Peyer's patch (tissue), 4 donors: Measurements from ENCODE around the gene LRP10. TPM values are rescaled to one million over a fixed set of nuclear protein-coding genes. Genes with fewer than 3 reads are reported as not detected.
A peak's percentile ranks its signal among the peaks of the same experiment; 100 is the strongest.

Source experiments
- DNase-seq, 3 donors: peaks; one replicate each; pipeline ENCODE4 v3.0.0-alpha.2; 2017 to 2019
- H3K27ac ChIP-seq, 4 donors: fragments of 200-600 bp; sonication (generic); one replicate each; pipeline ENCODE4 v1.5.1; 2016 to 2019
- H3K27me3 ChIP-seq, 2 donors: fragments of 200-600 bp; sonication (generic); one replicate each; pipeline ENCODE4 v1.5.1; 2019
- H3K36me3 ChIP-seq, 3 donors: fragments of 200-600 bp; sonication (generic); one replicate each; pipeline ENCODE4 v1.5.1; 2016 to 2019
- H3K4me1 ChIP-seq, 4 donors: fragments of 200-600 bp; sonication (generic); one replicate each; pipeline ENCODE4 v1.5.1; 2016 to 2019
- H3K4me3 ChIP-seq, 4 donors: fragments of 200-600 bp; sonication (generic); 1 replicate in 3 of 4; 2 replicates in 1 of 4; pipeline ENCODE4 v1.5.1; 2016 to 2019; ENCODE audit warnings: mild to moderate bottlenecking in 1 of 4
- H3K9me3 ChIP-seq, 4 donors: fragments of 200-600 bp; sonication (generic); one replicate each; pipeline ENCODE4 v1.5.1; 2016 to 2019; ENCODE audit warnings: mild to moderate bottlenecking in 1 of 4
- CTCF ChIP-seq, 6 experiments: fragments of 450-650 bp in 4 of 6; fragments of 200-600 bp in 2 of 6; sonication (generic) in 1 of 6; IDR thresholded peaks; one replicate each; pipeline ENCODE4 v1.5.1; 2017 to 2019; ENCODE audit warnings: antibody characterized with exemption in 6 of 6, mild to moderate bottlenecking in 3 of 6, moderate library complexity in 1 of 6
- POLR2A ChIP-seq, 2 donors: fragments of 450-650 bp; IDR thresholded peaks; one replicate each; pipeline ENCODE4 v1.5.1; 2017; ENCODE audit warnings: antibody characterized with exemption in 2 of 2, mild to moderate bottlenecking in 2 of 2, moderate library complexity in 2 of 2
- total RNA-seq, 4 donors: library from RNA; depleted of rRNA; stranded (reverse); fragments of >200 nt; gene quantifications; one replicate each; pipeline ENCODE4 v1.1.0, GENCODE V29; 2016

Gene LRP10
- total RNA-seq, 4 donors from 2014 or later, result 69.3 to 250 (median 221) TPM

GRCh38 chr14:22866874-22867273 is 4.7 kb upstream of the LRP10 start:
- DNase-seq, result no peak
- Histone ChIP-seq H3K36me3 (no peaks in the 10 kb centered on the region), H3K27ac (no peak overlapping the region), H3K27me3 (no peaks in the 10 kb centered on the region), H3K9me3 (no peaks in the 10 kb centered on the region), H3K4me1 (peaks cover 0 to 12% (median 5%) of the 10 kb centered on the region in 4 donors), H3K4me3 (no peak overlapping the region)
- TF ChIP-seq CTCF (IDR thresholded peaks at IDR 0.05) (no peak), POLR2A (IDR thresholded peaks at IDR 0.05) (no peak)

GRCh38 chr14:22870811-22871223 is 723 bp upstream of the LRP10 start:
- Histone ChIP-seq H3K4me1 (peaks cover 0 to 35% (median 10%) of the 10 kb centered on the region in 4 donors), H3K9me3 (no peaks in the 10 kb centered on the region), H3K27me3 (no peaks in the 10 kb centered on the region), H3K36me3 (peaks cover 0 to 24% (median 7%) of the 10 kb centered on the region in 3 donors), H3K27ac (peak overlapping the region; percentile 93 to 100 (median 96)), H3K4me3 (peak overlapping the region; percentile 63 to 89 (median 78))
- DNase-seq, result no peak
- no peak for TF ChIP-seq POLR2A (IDR thresholded peaks at IDR 0.05)
- TF ChIP-seq CTCF (IDR thresholded peaks at IDR 0.05), result peak in 1 of 6 experiments; percentile 2

- H3K9me3 ChIP-seq, result no peaks in the 10 kb centered on the region
- peak; percentile 82 to 94 (median 86) for DNase-seq
- TF ChIP-seq CTCF (IDR thresholded peaks at IDR 0.05) (peak; percentile 92 to 97 (median 95)), POLR2A (IDR thresholded peaks at IDR 0.05) (peak in 1 of 2 donors; percentile 51)
- peak overlapping the region; percentile 93 to 100 (median 96) for H3K27ac ChIP-seq
- H3K36me3 ChIP-seq, result peaks cover 0 to 38% (median 7%) of the 10 kb centered on the region in 3 donors
- H3K4me1 ChIP-seq, result peaks cover 0 to 37% (median 10%) of the 10 kb centered on the region in 4 donors
- H3K4me3 ChIP-seq, result peak overlapping the region; percentile 63 to 89 (median 78)
- H3K27me3 ChIP-seq, result no peaks in the 10 kb centered on the region
Measured at GRCh38 chr14:22872033-22872832, 693 bp downstream of the LRP10 start.

- no peak for DNase-seq
- H3K4me1 ChIP-seq, result peaks cover 0 to 37% (median 10%) of the 10 kb centered on the region in 4 donors
- TF ChIP-seq CTCF (IDR thresholded peaks at IDR 0.05) (no peak), POLR2A (IDR thresholded peaks at IDR 0.05) (no peak)
- H3K4me3 ChIP-seq, result peak overlapping the region; percentile 63 to 89 (median 78)
- no peaks in the 10 kb centered on the region for H3K27me3 ChIP-seq
- peaks cover 0 to 46% (median 7%) of the 10 kb centered on the region in 3 donors for H3K36me3 ChIP-seq
- peak overlapping the region; percentile 93 to 100 (median 96) for H3K27ac ChIP-seq
- no peaks in the 10 kb centered on the region for H3K9me3 ChIP-seq
Measured at GRCh38 chr14:22872833-22873520, 1.4 kb downstream of the LRP10 start.

- H3K36me3 ChIP-seq, result peaks cover 0 to 62% (median 7%) of the 10 kb centered on the region in 3 donors
- H3K4me1 ChIP-seq, result peaks cover 0 to 33% (median 9%) of the 10 kb centered on the region in 4 donors
- no peak overlapping the region for H3K27ac ChIP-seq
- H3K4me3 ChIP-seq, result no peak overlapping the region
- H3K9me3 ChIP-seq, result no peaks in the 10 kb centered on the region
- DNase-seq, result no peak
- TF ChIP-seq CTCF (IDR thresholded peaks at IDR 0.05) (no peak), POLR2A (IDR thresholded peaks at IDR 0.05) (no peak)
- no peaks in the 10 kb centered on the region for H3K27me3 ChIP-seq
Measured at GRCh38 chr14:22875003-22875747, 3.6 kb downstream of the LRP10 start.
